NCI-H2227 treated with DMSO at 0.1 percent for 48 hours (cell line): Measurements from ENCODE around the gene UTS2.

Experiments used
- DNase-seq: peaks from one replicate; lab custom pipeline; 2025; lab: John Stamatoyannopoulos, UW

Gene UTS2

DNA sequence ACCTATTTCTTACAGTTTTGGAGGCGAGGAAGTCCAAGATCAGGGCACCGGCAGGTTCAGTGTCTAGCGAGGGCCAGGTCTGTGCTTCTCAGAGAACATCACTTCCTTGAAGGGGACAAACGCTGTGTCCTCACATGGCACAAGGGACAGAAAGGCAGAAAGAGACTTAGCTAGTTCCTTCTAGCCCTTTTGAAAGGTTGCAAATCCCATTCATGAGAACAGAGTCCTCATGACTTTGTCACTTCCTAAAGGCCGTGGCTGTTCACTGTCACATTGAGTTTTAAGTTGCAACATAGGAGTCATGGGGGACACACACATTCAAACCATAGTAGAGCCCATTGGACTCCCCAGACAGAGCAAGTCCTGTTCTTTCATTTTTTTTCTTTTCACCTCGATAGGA is 41.4 kb downstream of the UTS2 start:
- no peak for DNase-seq

DNA sequence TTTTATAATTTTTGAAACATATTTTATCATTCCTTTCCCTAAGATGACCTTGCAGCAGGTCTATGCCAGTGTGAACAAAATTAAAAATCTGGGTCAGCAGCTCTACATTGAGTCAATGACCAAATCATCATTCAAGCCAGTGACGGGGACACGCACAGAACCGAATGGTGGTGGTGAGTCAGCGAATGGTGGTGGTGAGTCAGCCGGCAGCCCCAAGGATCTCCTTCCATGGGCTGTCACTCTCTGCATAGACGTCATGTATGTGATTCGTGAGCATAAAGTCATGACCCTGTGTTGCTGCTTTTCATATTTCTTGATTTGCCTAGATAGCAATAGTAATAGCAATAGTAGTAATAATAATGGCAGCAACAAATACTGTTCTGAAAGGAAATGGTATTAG is 42.5 kb downstream of the UTS2 start:
- no peak for DNase-seq

DNA sequence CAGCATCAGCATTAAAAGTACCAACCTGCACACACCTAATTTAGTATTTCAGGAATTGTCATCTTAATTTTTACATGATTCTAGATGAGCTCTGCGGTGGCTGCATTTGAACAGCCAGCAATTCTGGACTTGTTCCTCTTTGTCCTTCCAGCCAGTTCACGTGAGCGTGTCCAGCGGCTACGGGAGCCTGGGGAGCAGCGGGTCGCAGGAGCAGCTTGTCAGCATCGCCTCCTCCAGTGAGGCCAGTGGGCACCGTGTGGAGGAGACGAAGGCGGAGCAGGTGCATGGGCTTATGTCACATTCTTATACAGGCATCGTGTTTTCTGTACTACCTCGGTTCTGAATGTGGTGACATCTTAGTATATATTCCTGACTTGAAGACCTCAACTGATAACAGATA is 43.1 kb downstream of the UTS2 start:
- no peak for DNase-seq

DNA sequence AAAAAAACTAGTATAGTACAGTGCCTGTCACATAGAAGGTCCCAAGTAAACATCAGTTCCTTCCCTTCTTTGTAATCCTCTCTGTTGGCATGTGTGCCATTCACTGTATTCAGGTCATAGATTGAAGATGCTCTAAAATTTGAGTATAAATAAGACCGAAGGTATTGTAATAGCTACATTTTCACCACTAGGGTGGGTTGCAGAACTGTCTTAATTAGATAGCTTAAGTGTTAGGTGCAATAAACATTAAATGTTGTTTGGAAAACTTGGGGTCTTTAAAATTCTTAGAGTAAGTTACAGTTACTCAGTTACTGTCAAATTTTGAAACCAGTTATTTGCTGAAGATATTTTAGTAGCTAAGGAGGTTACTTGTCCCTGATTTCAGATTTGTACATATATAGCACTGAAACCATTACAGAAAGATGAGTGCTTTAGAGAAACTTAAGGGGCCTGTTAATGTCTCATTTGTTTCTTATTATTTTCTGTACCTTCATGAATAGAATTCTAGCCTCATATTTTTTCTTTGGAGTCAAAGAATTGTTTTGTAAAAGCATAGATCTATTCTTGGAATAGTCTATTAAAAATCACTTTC is 44.5 kb downstream of the UTS2 start:
- no peak for DNase-seq

DNA sequence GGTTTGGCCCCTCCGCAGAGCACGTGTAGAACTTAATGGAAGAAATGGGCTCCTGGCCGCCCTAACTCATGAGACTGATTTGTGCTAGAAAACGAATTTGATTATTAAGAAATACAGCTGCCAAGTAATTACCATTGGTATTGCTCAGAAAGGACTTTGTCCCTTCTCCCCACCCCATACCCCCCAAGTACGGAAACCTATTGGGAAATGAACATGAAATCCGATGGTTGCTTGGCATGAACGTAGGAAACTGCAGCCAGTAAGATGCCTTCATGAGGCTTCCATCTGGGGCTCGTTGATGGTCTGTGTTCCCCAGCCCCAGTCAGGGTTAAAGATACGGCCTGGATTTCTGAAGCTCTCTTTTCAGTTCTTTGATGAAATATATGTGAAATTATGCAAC is 47.4 kb downstream of the UTS2 start:
- no peak for DNase-seq
